Measurements from ENCODE around the gene ISY1. TPM values are rescaled to one million over a fixed set of nuclear protein-coding genes. Genes with fewer than 3 reads are reported as not detected.
"Not testable (repeated sequence)": the region's sequence is repeated elsewhere in the genome, so short reads cannot be mapped to it uniquely, and the experiment has no call there.

The ISY1 gene
- total RNA-seq, 4 donors from 2014 or later = 22.6 to 30.4 (median 25.7) TPM

GRCh38 chr3:129114455-129114854, 46.4 kb downstream of the ISY1 start:
- no peaks in the 10 kb centered on the region for H3K9me3 ChIP-seq
- no peaks in the 10 kb centered on the region for H3K27me3 ChIP-seq
- no peak overlapping the region for H3K4me3 ChIP-seq
- peaks cover 0 to 44% of the 10 kb centered on the region in 2 donors for H3K36me3 ChIP-seq
- H3K4me1 ChIP-seq = peaks cover 0 to 27% (median 7%) of the 10 kb centered on the region in 3 donors
- 84 to 100% methylated on average over 3 to 6 of the region's 6 CpGs for WGBS, 2 donors (ENCODE audit: low coverage in 1 of 2)
- H3K27ac ChIP-seq = no peak overlapping the region
- TF ChIP-seq, protein P1, sequence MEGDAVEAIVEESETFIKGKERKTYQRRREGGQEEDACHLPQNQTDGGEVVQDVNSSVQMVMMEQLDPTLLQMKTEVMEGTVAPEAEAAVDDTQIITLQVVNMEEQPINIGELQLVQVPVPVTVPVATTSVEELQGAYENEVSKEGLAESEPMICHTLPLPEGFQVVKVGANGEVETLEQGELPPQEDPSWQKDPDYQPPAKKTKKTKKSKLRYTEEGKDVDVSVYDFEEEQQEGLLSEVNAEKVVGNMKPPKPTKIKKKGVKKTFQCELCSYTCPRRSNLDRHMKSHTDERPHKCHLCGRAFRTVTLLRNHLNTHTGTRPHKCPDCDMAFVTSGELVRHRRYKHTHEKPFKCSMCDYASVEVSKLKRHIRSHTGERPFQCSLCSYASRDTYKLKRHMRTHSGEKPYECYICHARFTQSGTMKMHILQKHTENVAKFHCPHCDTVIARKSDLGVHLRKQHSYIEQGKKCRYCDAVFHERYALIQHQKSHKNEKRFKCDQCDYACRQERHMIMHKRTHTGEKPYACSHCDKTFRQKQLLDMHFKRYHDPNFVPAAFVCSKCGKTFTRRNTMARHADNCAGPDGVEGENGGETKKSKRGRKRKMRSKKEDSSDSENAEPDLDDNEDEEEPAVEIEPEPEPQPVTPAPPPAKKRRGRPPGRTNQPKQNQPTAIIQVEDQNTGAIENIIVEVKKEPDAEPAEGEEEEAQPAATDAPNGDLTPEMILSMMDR (IDR thresholded peaks at IDR 0.05) = no peak
- TF ChIP-seq EP300 (IDR thresholded peaks at IDR 0.05) (no peak), POLR2A (IDR thresholded peaks at IDR 0.05) (no peak), POLR2AphosphoS5 (IDR thresholded peaks at IDR 0.05) (no peak)
- ATAC-seq = no peak

DNA sequence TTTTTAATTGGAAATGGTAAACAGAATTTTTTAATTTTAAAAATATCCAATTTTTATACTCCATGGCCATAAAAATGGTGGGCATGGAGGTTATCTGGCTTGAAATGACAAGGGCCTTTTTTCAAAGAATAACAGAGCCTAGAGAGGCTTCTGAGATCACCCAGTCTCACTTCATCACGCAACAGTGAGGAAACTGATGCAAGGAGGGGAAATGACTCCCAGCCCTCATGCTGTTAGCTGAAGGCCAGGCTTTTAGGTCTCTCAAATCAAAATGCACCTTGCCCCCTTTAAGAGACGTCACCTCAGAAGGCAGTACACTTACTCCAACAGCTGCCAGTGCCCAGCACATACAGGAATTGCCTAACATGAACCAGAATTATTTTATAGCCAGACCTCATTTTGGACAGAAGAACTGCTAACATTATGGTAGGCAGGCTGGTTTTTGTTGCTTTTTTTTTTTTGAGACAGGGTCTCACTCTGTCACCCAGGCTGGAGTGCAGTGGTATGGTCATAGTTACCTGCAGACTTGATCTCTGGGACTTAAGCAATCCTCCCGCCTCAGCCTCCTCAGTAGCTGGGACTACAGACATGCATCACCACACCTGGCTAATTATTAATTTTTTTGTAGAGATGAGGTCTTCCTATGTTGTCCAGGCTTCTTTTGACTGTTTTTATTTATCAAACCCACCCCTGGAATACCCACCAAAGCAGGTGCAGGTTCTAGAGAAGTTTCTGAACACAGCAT, 48.4 kb downstream of the ISY1 start:
- Histone ChIP-seq H3K4me3 (no peak overlapping the region), H3K4me1 (peaks cover 0 to 16% (median 3%) of the 10 kb centered on the region in 3 donors), H3K36me3 (peaks cover 0 to 56% of the 10 kb centered on the region in 2 donors), H3K27ac (no peak overlapping the region), H3K9me3 (no peaks in the 10 kb centered on the region), H3K27me3 (no peaks in the 10 kb centered on the region)
- TF ChIP-seq POLR2A (IDR thresholded peaks at IDR 0.05) (no peak), POLR2AphosphoS5 (IDR thresholded peaks at IDR 0.05) (no peak), EP300 (IDR thresholded peaks at IDR 0.05) (no peak)
- TF ChIP-seq, protein P1 (IDR thresholded peaks at IDR 0.05) = no peak
- ATAC-seq = no peak
- WGBS, 2 donors (ENCODE audit: low coverage in 1 of 2) = 90 to 93% methylated on average over 3 of the region's 3 CpGs

DNA sequence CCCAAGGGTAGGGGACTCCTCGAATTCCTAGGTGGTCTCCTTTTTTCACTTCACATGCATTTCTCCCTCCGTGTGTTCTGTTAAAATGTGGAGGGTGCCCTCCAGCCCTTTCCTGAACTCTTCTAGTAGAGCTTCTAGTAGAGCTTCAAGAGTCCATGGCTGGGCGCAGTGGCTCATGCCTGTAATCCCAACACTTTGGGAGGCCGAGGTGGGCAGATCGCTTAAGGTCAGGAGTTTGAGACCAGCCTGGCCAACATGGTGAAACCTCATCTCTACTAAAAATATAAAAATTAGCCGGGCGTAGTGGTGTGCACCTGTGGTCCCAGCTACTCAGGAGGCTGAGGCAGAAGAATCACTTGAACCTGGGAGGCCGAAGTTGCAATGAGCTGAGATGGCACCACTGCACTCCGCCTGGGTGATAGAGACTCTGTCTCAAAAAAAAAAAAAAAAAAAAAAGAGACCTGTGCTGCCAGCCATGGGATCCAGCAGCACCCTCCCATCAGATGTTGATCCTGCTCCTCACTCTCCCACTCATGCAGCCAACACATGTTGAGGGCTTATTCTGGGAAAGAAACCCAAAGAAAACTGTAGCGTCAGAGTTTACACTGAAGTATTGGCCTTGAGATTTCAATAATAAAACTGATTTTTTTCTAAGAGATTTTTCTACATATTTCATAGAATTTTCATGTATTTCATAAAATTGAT, 49.6 kb downstream of the ISY1 start:
- H3K4me1 ChIP-seq = peaks cover 0 to 17% (median 0%) of the 10 kb centered on the region in 3 donors
- WGBS, 2 donors (ENCODE audit: low coverage in 1 of 2) = 85 to 93% methylated on average over 3 to 5 of the region's 10 CpGs
- not testable (repeated sequence) for H3K4me3 ChIP-seq, H3K9me3 ChIP-seq, H3K27ac ChIP-seq, ATAC-seq, H3K27me3 ChIP-seq
- peaks cover 0 to 68% of the 10 kb centered on the region in 2 donors for H3K36me3 ChIP-seq

DNA sequence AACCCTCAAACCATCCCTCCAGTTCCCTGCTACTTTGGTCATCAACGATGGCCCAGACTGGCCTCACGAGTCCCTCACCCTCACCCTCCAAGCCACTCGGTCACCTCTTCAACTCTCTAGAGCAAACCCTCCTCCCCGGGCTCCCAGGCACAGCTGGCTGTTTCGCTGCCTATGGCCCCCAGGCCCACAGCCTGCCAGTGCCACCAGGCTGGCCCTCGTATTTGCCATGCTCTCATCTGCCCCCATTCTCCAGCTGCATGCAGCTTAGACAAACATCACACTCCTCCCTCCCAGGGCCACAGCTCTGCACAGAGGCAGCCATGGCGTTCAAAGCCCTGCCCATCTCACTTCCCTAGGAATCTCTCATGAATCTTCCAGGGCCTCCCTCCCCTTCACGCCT, 53.1 kb downstream of the ISY1 start:
- ATAC-seq = no peak
- no peaks in the 10 kb centered on the region for H3K9me3 ChIP-seq
- peaks cover 0 to 51% of the 10 kb centered on the region in 2 donors for H3K36me3 ChIP-seq
- no peak overlapping the region for H3K4me3 ChIP-seq
- peaks cover 0 to 20% (median 0%) of the 10 kb centered on the region in 3 donors for H3K4me1 ChIP-seq
- WGBS, 2 donors (ENCODE audit: low coverage in 1 of 2) = 67 to 83% methylated on average over 1 to 7 of the region's 8 CpGs
- no peaks in the 10 kb centered on the region for H3K27me3 ChIP-seq
- TF ChIP-seq, protein P1 (IDR thresholded peaks at IDR 0.05) = no peak
- TF ChIP-seq EP300 (IDR thresholded peaks at IDR 0.05) (no peak), POLR2AphosphoS5 (IDR thresholded peaks at IDR 0.05) (no peak), POLR2A (IDR thresholded peaks at IDR 0.05) (no peak)
- no peak overlapping the region for H3K27ac ChIP-seq

GRCh38 chr3:129106866-129107565, 53.8 kb downstream of the ISY1 start:
- H3K27ac ChIP-seq = no peak overlapping the region
- WGBS, 2 donors (ENCODE audit: low coverage in 1 of 2) = 70 to 81% methylated on average over 2 to 8 of the region's 19 CpGs
- H3K4me3 ChIP-seq = no peak overlapping the region
- no peak for ATAC-seq
- peaks cover 0 to 44% of the 10 kb centered on the region in 2 donors for H3K36me3 ChIP-seq
- TF ChIP-seq EP300 (IDR thresholded peaks at IDR 0.05) (no peak), POLR2AphosphoS5 (IDR thresholded peaks at IDR 0.05) (no peak), POLR2A (IDR thresholded peaks at IDR 0.05) (no peak)
- TF ChIP-seq, protein P1 (IDR thresholded peaks at IDR 0.05) = no peak
- no peaks in the 10 kb centered on the region for H3K27me3 ChIP-seq
- H3K9me3 ChIP-seq = no peaks in the 10 kb centered on the region
- peaks cover 0 to 20% (median 0%) of the 10 kb centered on the region in 3 donors for H3K4me1 ChIP-seq
